DMS 273 (cell line): ENCODE results near the gene DLG2.

Experiments
- DNase-seq: peaks from one replicate; lab custom pipeline; 2025; ENCODE audit not compliant: unreplicated experiment; lab: John Stamatoyannopoulos, UW

DLG2 gene

GRCh38 chr11:83528877-83529276 is 2098.3 kb downstream of the DLG2 start:
- no peak for DNase-seq

GRCh38 chr11:83528225-83528624 is 2098.9 kb downstream of the DLG2 start:
- no peak for DNase-seq

- no peak for DNase-seq
Observed at GRCh38 chr11:83523676-83524075, 2103.5 kb downstream of the DLG2 start.

- DNase-seq, result no peak
Observed at GRCh38 chr11:83522911-83523310, 2104.2 kb downstream of the DLG2 start.

GRCh38 chr11:83521647-83522596 is 2105.2 kb downstream of the DLG2 start:
- peak; percentile 14 for DNase-seq

GRCh38 chr11:83520849-83521248 is 2106.3 kb downstream of the DLG2 start:
- no peak for DNase-seq

GRCh38 chr11:83511646-83512045 is 2115.5 kb downstream of the DLG2 start:
- DNase-seq, result no peak

- DNase-seq, result no peak
Observed at GRCh38 chr11:83510530-83511460, 2116.3 kb downstream of the DLG2 start.

- peak; percentile 2 for DNase-seq
Observed at GRCh38 chr11:83508804-83509203, 2118.3 kb downstream of the DLG2 start.

GRCh38 chr11:83502041-83502440 is 2125.1 kb downstream of the DLG2 start:
- no peak for DNase-seq

GRCh38 chr11:83493917-83494316 is 2133.2 kb downstream of the DLG2 start:
- DNase-seq, result no peak

GRCh38 chr11:83493034-83493433 is 2134.1 kb downstream of the DLG2 start:
- no peak for DNase-seq

GRCh38 chr11:83483808-83484207 is 2143.3 kb downstream of the DLG2 start:
- no peak for DNase-seq

- DNase-seq, result no peak
Observed at GRCh38 chr11:83480811-83481210, 2146.3 kb downstream of the DLG2 start.

GRCh38 chr11:83480251-83480650 is 2146.9 kb downstream of the DLG2 start:
- DNase-seq, result no peak

GRCh38 chr11:83477772-83478171 is 2149.4 kb downstream of the DLG2 start:
- DNase-seq, result no peak

GRCh38 chr11:83475760-83476159 is 2151.4 kb downstream of the DLG2 start:
- DNase-seq, result no peak

- DNase-seq, result no peak
Observed at GRCh38 chr11:83473743-83474142, 2153.4 kb downstream of the DLG2 start.

- no peak for DNase-seq
Observed at GRCh38 chr11:83472806-83473205, 2154.3 kb downstream of the DLG2 start.

GRCh38 chr11:83471831-83472727 is 2155.1 kb downstream of the DLG2 start:
- DNase-seq, result no peak

GRCh38 chr11:83467837-83468236 is 2159.3 kb downstream of the DLG2 start:
- DNase-seq, result no peak
